ENCODE measurements around the gene CACNA1B. TPM values are rescaled to one million over a fixed set of nuclear protein-coding genes. Genes with fewer than 3 reads are reported as not detected.

CACNA1B gene
- total and polyA plus RNA-seq, 2 experiments from 2014 or later, result 0.39 to 0.60 TPM

- no peak for DNase-seq (ENCODE audit: low read depth in 1 of 2, low spot score in 1 of 2)
- H3K4me3 ChIP-seq, result no peak overlapping the region
- peaks cover 9% of the 10 kb centered on the region for H3K4me1 ChIP-seq (ENCODE audit: low read depth)
- H3K27me3 ChIP-seq, result no peaks in the 10 kb centered on the region
- peak overlapping the region; percentile 63 for H3K27ac ChIP-seq
- H3K36me3 ChIP-seq, result no peaks in the 10 kb centered on the region
- no peak for TF ChIP-seq CTCF (IDR thresholded peaks at IDR 0.05; ENCODE audit: low read depth, low read length)
- H3K9me3 ChIP-seq (ENCODE audit: low read depth), result no peaks in the 10 kb centered on the region
Observed at GRCh38 chr9:137919095-137919465, 41.5 kb downstream of the CACNA1B start.

DNA sequence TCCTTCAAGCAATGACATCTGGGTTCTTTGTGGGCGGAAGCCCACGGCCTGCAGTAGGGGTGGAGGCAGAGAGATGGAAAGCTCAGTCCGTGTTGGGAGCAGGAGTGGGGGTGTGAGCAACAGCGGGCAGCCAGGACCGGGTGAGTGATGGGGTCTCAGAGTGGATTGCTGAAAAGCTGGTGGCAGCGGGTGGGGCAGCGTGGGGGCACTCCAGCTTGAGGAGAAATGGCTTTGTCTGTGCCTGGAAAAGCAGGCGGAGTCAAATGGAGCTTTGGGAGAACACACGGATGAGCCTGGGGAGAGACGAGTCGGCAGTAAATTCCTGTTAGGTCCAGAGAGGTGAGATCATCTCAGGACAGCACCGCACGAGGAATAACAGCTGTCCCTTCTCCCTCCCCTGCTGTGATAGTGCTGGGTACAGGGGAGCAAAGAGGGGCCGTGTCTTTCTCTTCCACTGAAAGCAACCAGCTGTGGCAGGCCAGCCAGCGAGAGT, 42.1 kb downstream of the CACNA1B start:
- no peaks in the 10 kb centered on the region for H3K36me3 ChIP-seq
- no peaks in the 10 kb centered on the region for H3K9me3 ChIP-seq (ENCODE audit: low read depth)
- H3K4me3 ChIP-seq, result no peak overlapping the region
- TF ChIP-seq CTCF (IDR thresholded peaks at IDR 0.05; ENCODE audit: low read depth, low read length), result no peak
- peaks cover 9% of the 10 kb centered on the region for H3K4me1 ChIP-seq (ENCODE audit: low read depth)
- peak overlapping the region; percentile 63 for H3K27ac ChIP-seq
- DNase-seq (ENCODE audit: low read depth in 1 of 2, low spot score in 1 of 2), result no peak
- no peaks in the 10 kb centered on the region for H3K27me3 ChIP-seq

GRCh38 chr9:137920753-137921152, 43.2 kb downstream of the CACNA1B start:
- DNase-seq (ENCODE audit: low read depth in 1 of 2, low spot score in 1 of 2), result no peak
- no peaks in the 10 kb centered on the region for H3K36me3 ChIP-seq

DNA sequence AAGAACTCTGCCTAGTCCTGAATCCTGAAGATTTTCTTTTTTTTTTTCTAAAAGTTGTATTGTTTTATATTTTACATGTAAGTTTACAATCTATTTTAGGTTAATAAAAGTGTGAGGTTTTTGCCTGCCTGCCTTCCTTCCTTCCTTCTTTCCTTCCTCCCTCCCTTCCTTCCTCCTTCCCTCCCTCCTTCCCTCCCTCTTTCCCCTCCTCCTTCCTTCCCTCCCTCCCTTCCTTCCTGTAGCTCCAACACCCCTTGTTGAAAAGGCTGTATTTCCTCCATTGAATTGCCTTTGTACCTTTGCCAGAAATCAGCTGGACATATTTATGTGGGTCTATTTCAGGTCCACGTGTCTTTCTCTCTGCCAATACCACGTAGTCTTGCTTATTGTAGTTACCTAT, 46.6 kb downstream of the CACNA1B start:
- no peak for DNase-seq (ENCODE audit: low read depth in 1 of 2, low spot score in 1 of 2)
- H3K4me3 ChIP-seq, result no peak overlapping the region
- no peaks in the 10 kb centered on the region for H3K9me3 ChIP-seq (ENCODE audit: low read depth)
- no peak overlapping the region for H3K27ac ChIP-seq
- TF ChIP-seq CTCF (IDR thresholded peaks at IDR 0.05; ENCODE audit: low read depth, low read length), result no peak
- peaks cover 3% of the 10 kb centered on the region for H3K4me1 ChIP-seq (ENCODE audit: low read depth)
- H3K27me3 ChIP-seq, result no peaks in the 10 kb centered on the region
- no peaks in the 10 kb centered on the region for H3K36me3 ChIP-seq

More at GRCh38 chr9:137920753-137921152, 43.2 kb downstream of the CACNA1B start:
- H3K27ac ChIP-seq, result no peak overlapping the region
- H3K27me3 ChIP-seq, result no peaks in the 10 kb centered on the region
- H3K4me1 ChIP-seq (ENCODE audit: low read depth), result peaks cover 9% of the 10 kb centered on the region
- TF ChIP-seq CTCF (IDR thresholded peaks at IDR 0.05; ENCODE audit: low read depth, low read length), result no peak
- no peaks in the 10 kb centered on the region for H3K9me3 ChIP-seq (ENCODE audit: low read depth)
- no peak overlapping the region for H3K4me3 ChIP-seq

DNA sequence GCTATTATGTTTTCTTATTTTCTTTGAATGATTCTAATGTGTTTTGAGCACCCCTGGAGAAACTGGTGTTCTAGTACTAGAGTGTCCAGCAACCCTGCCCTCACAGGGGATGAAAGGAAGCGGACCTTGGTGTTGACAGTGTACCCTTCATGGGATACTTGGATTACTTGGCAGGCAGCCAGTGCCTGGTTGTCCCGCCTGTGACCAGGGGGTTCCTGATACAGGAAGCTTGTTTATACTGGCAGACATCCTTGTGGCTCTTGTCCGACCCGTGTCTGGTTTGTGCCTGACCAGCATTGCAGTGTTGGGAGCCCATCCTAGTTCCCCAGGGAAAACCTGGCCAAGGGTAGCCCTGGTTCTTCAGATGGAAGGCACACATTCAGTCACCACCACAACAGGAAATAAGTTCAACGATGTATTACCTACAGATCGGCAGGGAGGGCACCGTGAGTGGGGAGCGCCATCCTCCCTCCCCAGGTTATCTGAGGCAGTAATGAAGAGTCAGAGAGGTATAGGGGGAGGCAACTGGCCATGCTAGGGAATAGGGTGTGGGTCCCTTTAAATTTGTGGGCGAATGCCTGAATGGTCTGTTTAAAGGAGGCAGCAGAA, 47.3 kb downstream of the CACNA1B start:
- Histone ChIP-seq H3K4me3 (no peak overlapping the region), H3K9me3 (ENCODE audit: low read depth) (no peaks in the 10 kb centered on the region), H3K27me3 (no peaks in the 10 kb centered on the region), H3K4me1 (ENCODE audit: low read depth) (no peaks in the 10 kb centered on the region), H3K36me3 (no peaks in the 10 kb centered on the region), H3K27ac (no peak overlapping the region)
- DNase-seq (ENCODE audit: low read depth in 1 of 2, low spot score in 1 of 2), result no peak
- TF ChIP-seq CTCF (IDR thresholded peaks at IDR 0.05; ENCODE audit: low read depth, low read length), result no peak
